Muscle layer of colon (tissue), 2 donors: Measurements from ENCODE around the gene TMEM43.

ENCODE experiments used
- H3K27ac ChIP-seq: one replicate; pipeline ENCODE4 v1.7.0; 2013; ENCODE audit warnings: low read depth, mild to moderate bottlenecking, low read length, moderate library complexity
- H3K27me3 ChIP-seq, 2 donors: one replicate each; pipeline ENCODE4 v1.7.0; 2013; ENCODE audit warnings: low read length in 2 of 2, mild to moderate bottlenecking in 2 of 2; ENCODE audit not compliant: insufficient read depth in 2 of 2, control insufficient read depth in 1 of 2
- H3K36me3 ChIP-seq: one replicate; pipeline ENCODE4 v1.7.0; 2013; ENCODE audit warnings: mild to moderate bottlenecking, low read length; ENCODE audit not compliant: insufficient read depth
- H3K4me1 ChIP-seq: one replicate; pipeline ENCODE4 v1.7.0; 2013; ENCODE audit warnings: mild to moderate bottlenecking, low read length; ENCODE audit not compliant: insufficient read depth
- H3K4me3 ChIP-seq, 2 donors: one replicate each; pipeline ENCODE4 v1.7.0; 2013; ENCODE audit warnings: low read length in 2 of 2, low read depth in 1 of 2, mild to moderate bottlenecking in 1 of 2, moderate library complexity in 1 of 2
- H3K9ac ChIP-seq: one replicate; pipeline ENCODE4 v1.7.0; 2013; ENCODE audit warnings: low read length
- H3K9me3 ChIP-seq: one replicate; pipeline ENCODE4 v1.7.0; 2013; ENCODE audit warnings: mild to moderate bottlenecking, low read length
- donor health status: abdominal sarcoma.
- donor health status: Adenocarcinoma of cecum.

The TMEM43 gene

GRCh38 chr3:14131134-14131533 lies 6.3 kb downstream of the TMEM43 start:
- no peak overlapping the region for H3K27ac ChIP-seq
- H3K27me3 ChIP-seq: no peaks in the 10 kb centered on the region
- no peaks in the 10 kb centered on the region for H3K9me3 ChIP-seq
- peaks cover 20% of the 10 kb centered on the region for H3K4me1 ChIP-seq
- no peak overlapping the region for H3K9ac ChIP-seq
- H3K36me3 ChIP-seq: peaks cover 82% of the 10 kb centered on the region
- no peak overlapping the region for H3K4me3 ChIP-seq

GRCh38 chr3:14132120-14132519 lies 7.3 kb downstream of the TMEM43 start:
- no peak overlapping the region for H3K4me3 ChIP-seq
- H3K36me3 ChIP-seq: peaks cover 87% of the 10 kb centered on the region
- peaks cover 10% of the 10 kb centered on the region for H3K4me1 ChIP-seq
- no peak overlapping the region for H3K27ac ChIP-seq
- no peak overlapping the region for H3K9ac ChIP-seq
- no peaks in the 10 kb centered on the region for H3K9me3 ChIP-seq
- H3K27me3 ChIP-seq: no peaks in the 10 kb centered on the region

GRCh38 chr3:14132689-14133088 lies 7.8 kb downstream of the TMEM43 start:
- no peak overlapping the region for H3K9ac ChIP-seq
- H3K27ac ChIP-seq: no peak overlapping the region
- H3K4me3 ChIP-seq: no peak overlapping the region
- peaks cover 4% of the 10 kb centered on the region for H3K4me1 ChIP-seq
- no peaks in the 10 kb centered on the region for H3K27me3 ChIP-seq
- no peaks in the 10 kb centered on the region for H3K9me3 ChIP-seq
- H3K36me3 ChIP-seq: peaks cover 88% of the 10 kb centered on the region

- Histone ChIP-seq H3K27ac (no peak overlapping the region), H3K27me3 (no peaks in the 10 kb centered on the region), H3K9ac (no peak overlapping the region)
Measured at GRCh38 chr3:14133188-14133800, 8.4 kb downstream of the TMEM43 start.

GRCh38 chr3:14133876-14134275 lies 9.0 kb downstream of the TMEM43 start:
- H3K27me3 ChIP-seq: no peaks in the 10 kb centered on the region
- H3K9ac ChIP-seq: no peak overlapping the region
- H3K36me3 ChIP-seq: peaks cover 89% of the 10 kb centered on the region
- H3K4me3 ChIP-seq: no peak overlapping the region
- H3K9me3 ChIP-seq: no peaks in the 10 kb centered on the region
- H3K4me1 ChIP-seq: no peaks in the 10 kb centered on the region
- H3K27ac ChIP-seq: no peak overlapping the region

More at GRCh38 chr3:14133188-14133800, 8.4 kb downstream of the TMEM43 start:
- Histone ChIP-seq H3K4me3 (no peak overlapping the region), H3K9me3 (no peaks in the 10 kb centered on the region), H3K36me3 (peaks cover 88% of the 10 kb centered on the region), H3K4me1 (no peaks in the 10 kb centered on the region)

- H3K4me1 ChIP-seq: no peaks in the 10 kb centered on the region
- H3K27ac ChIP-seq: no peak overlapping the region
Measured at GRCh38 chr3:14134291-14134690, 9.4 kb downstream of the TMEM43 start.

GRCh38 chr3:14135581-14135980 lies 10.7 kb downstream of the TMEM43 start:
- Histone ChIP-seq H3K9me3 (no peaks in the 10 kb centered on the region), H3K4me3 (no peak overlapping the region), H3K27me3 (no peaks in the 10 kb centered on the region), H3K9ac (no peak overlapping the region), H3K36me3 (peaks cover 90% of the 10 kb centered on the region), H3K4me1 (no peaks in the 10 kb centered on the region), H3K27ac (no peak overlapping the region)

More at GRCh38 chr3:14134291-14134690, 9.4 kb downstream of the TMEM43 start:
- peaks cover 91% of the 10 kb centered on the region for H3K36me3 ChIP-seq
- H3K4me3 ChIP-seq: no peak overlapping the region
- H3K9me3 ChIP-seq: no peaks in the 10 kb centered on the region
- H3K27me3 ChIP-seq: no peaks in the 10 kb centered on the region
- no peak overlapping the region for H3K9ac ChIP-seq

GRCh38 chr3:14137004-14137403 lies 12.2 kb downstream of the TMEM43 start:
- Histone ChIP-seq H3K36me3 (peaks cover 90% of the 10 kb centered on the region), H3K4me3 (no peak overlapping the region), H3K4me1 (no peaks in the 10 kb centered on the region), H3K9ac (no peak overlapping the region), H3K9me3 (no peaks in the 10 kb centered on the region), H3K27ac (no peak overlapping the region), H3K27me3 (no peaks in the 10 kb centered on the region)

GRCh38 chr3:14137445-14137844 lies 12.6 kb downstream of the TMEM43 start:
- no peak overlapping the region for H3K9ac ChIP-seq
- H3K4me1 ChIP-seq: peaks cover 1% of the 10 kb centered on the region
- H3K27me3 ChIP-seq: no peaks in the 10 kb centered on the region
- no peaks in the 10 kb centered on the region for H3K9me3 ChIP-seq
- no peak overlapping the region for H3K4me3 ChIP-seq
- no peak overlapping the region for H3K27ac ChIP-seq
- H3K36me3 ChIP-seq: peaks cover 90% of the 10 kb centered on the region

- Histone ChIP-seq H3K4me1 (peaks cover 10% of the 10 kb centered on the region), H3K27me3 (no peaks in the 10 kb centered on the region), H3K4me3 (no peak overlapping the region), H3K9me3 (no peaks in the 10 kb centered on the region), H3K9ac (no peak overlapping the region), H3K36me3 (peaks cover 82% of the 10 kb centered on the region), H3K27ac (no peak overlapping the region)
Measured at GRCh38 chr3:14138109-14138877, 13.4 kb downstream of the TMEM43 start.

- no peak overlapping the region for H3K27ac ChIP-seq
- no peaks in the 10 kb centered on the region for H3K9me3 ChIP-seq
- peaks cover 17% of the 10 kb centered on the region for H3K4me1 ChIP-seq
- no peaks in the 10 kb centered on the region for H3K27me3 ChIP-seq
- no peak overlapping the region for H3K4me3 ChIP-seq
- no peak overlapping the region for H3K9ac ChIP-seq
- H3K36me3 ChIP-seq: peaks cover 75% of the 10 kb centered on the region
Measured at GRCh38 chr3:14138878-14139655, 14.2 kb downstream of the TMEM43 start.
